GM19395 (cell line): ENCODE data around the gene DCLK1.

Source experiments
- ATAC-seq: cut with Tn5 transposase; IDR thresholded peaks from one replicate; pipeline ENCODE4 v1.9.1; 2021; ENCODE audit warnings: mild to moderate bottlenecking, moderate library complexity; ENCODE audit not compliant: unreplicated experiment

DCLK1 gene

DNA sequence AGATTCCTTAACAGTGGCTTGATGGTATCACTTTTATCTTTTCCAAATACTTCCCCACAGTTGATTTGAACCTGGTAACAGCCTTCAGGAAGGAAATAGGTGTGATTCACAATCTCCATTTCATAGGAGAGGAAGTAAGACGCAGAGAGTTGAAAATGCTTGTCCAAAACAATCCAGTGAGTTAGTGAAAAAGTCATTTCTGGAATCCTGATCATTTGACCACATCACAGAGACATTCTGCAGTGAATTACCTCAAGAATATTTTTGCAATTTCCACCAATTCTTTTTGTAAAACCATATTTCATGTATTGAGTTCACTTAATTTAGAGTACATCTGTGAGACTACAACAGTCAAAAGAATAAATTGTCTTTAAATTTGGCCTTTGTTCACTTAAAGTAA is 292.8 kb downstream of the DCLK1 start:
- ATAC-seq = no peak

DNA sequence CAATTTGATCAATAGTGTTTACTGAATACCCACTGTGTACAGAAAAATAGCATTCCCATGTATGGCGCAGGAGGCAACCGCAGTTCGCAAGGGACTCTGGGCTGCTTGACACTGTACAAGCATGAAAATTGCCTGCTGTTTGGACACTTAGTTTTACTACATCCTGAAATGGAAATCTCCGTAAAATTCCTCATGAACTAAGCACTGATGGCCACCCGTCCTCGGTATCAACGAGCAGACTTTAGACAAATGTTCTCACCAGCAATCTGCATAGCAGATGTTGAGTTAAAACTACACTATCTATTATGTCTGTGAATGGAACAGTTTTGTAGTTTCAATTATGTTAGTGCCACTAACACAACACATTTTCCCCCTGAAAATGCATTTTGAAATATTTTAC is 294.7 kb downstream of the DCLK1 start:
- ATAC-seq = no peak

GRCh38 chr13:35835989-35836388 is 295.2 kb downstream of the DCLK1 start:
- no peak for ATAC-seq

- no peak for ATAC-seq
Measured at GRCh38 chr13:35833608-35834275, 297.4 kb downstream of the DCLK1 start.

- ATAC-seq = no peak
Measured at GRCh38 chr13:35833031-35833430, 298.2 kb downstream of the DCLK1 start.

DNA sequence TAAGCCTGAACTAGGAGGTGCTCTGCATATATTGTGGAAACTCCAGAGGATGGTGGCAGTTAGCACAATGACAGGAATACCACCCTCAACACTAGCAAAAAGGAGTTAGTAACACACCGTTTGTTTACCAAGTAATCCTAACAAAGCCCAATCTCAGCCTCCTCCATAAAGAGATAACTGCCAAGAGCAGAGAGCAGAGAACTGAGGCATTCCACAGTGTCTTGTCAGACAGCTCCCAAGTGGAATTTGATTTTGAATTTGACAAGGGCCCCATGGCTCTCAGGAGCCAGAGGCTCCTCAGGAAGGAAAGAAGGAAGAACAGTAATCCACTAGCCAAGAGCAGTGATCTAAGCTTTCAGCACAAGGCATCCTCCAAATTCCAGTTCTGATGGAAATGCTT is 298.6 kb downstream of the DCLK1 start:
- no peak for ATAC-seq

GRCh38 chr13:35830850-35831450 is 300.2 kb downstream of the DCLK1 start:
- ATAC-seq = no peak

DNA sequence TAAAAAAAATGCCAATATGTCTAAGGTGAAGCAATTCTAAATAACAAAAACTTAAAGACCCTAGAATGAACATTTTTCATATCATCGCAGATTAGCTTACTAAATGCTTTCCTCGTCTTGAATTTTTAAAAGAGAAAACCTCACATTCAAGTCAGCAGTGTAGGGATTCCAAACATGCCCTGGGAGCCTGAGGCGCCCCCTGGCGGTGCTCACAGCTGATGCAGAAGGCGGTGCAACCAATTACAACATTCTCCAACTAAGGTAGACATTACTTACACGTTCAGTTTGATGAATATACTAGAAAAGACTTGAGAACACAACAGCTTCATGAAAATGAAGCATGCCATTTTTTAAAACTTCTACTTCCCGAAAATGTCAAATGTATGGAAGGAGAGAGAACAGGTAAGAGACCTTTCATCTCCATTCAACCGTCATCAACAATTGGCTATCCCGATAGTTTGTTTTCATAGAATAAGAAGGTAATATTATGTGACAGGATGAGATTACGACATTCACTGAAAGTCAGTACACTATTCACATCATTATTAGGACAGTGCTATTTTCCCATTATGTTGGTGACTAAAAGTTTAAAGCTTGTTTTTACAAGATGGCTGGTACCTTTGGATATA is 304.4 kb downstream of the DCLK1 start:
- no peak for ATAC-seq

DNA sequence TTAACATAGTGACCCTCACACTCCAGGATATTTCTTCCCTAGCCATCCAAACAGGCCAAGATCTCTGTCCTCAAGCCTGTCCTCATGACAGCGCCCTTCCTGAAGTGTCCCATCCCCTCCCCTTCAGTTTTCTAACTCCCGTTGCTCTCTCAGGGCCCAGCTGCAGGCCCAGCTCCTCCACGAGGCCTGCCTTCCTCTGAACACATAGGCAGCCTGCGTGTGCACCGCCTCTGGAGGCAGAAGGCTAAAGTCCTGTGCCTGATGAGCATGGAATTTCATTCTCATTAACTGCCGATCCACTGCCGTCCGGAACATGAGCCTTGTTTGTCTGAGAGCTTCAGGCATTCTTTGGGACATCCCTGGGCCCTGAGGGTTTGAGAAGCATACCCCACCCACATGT is 306.4 kb downstream of the DCLK1 start:
- no peak for ATAC-seq

DNA sequence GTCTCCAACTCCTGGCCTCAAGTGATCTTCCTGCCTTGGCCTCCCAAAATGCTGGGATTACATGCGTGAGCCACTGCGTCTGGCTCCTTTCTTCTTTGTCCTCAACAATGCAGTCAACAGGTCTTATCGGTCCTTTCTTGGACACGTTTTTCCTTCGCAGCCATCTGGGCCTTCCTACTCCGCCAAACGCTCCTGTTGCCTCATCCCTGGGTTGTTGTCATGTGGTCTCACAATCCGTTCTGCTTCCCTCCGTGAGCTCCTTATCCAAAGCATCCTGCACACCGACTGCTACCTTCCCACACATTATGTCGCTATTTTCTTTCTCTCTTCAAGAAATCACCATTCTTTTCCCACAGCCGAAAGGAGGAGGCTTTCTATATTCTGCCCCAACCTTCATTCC is 306.8 kb downstream of the DCLK1 start:
- no peak for ATAC-seq

DNA sequence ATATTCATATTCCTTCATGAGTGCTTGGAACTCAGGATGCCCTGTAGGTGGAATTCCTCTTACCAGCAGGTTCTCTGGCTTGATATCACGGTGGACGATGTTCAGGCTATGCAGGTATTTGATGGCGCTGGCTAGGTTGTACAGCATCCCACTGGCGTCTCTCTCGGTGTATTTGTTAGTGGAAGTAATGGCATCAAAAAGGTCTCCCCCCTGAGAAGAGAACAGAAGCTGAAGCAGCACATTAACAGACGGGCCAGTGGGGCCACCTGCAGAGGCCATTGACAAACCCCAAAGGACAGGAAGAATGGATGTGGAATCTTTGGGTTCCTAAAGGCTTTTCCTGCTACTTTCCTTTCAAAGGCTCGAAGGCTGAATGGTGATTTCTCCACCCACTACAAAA is 308.5 kb downstream of the DCLK1 start:
- no peak for ATAC-seq

GRCh38 chr13:35818633-35819067 is 312.5 kb downstream of the DCLK1 start:
- peak; percentile 66 for ATAC-seq

DNA sequence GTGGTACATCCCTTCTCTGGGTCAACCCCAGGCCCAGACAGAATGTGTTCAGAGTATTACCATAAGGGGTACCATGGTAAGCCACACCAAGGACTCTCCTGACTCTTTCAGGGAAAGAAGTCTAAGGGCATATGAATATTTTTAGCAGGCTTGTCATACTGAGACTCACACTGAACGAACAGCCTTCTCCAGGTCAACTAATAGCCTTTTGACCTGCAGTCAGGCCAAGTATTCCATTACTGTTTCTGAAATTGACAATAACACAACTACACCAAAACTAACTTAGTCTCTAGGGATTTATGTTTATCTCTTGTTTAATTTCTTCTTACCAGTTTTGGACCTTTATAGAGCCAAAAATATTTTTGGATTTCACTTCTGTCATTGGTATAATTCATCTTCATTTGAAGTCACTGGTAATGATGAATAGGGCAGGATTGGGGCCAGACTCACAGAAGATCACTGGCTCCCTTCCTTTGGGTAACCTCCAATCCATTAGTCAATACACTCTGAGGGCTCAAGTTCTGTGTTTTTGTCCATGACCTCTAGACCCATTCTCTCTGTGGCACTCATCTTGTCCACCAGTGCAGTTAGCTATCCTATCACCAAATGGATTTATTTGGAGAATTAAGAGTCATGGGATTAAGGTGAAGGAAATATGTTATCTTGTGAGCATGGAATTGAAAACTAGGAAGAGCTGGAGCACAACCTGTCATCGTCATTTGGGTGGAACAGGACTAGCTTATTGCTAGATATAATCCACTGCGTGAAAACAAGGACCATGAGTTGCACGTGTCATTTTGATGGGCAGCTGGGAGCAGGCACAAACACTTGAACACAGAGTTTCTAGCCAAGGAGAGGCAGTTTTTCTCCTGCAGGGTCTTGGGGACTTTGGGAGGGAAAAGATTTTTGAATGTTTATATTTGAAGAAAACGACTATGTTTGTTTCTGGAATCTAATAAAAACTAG is 313.3 kb downstream of the DCLK1 start:
- no peak for ATAC-seq

DNA sequence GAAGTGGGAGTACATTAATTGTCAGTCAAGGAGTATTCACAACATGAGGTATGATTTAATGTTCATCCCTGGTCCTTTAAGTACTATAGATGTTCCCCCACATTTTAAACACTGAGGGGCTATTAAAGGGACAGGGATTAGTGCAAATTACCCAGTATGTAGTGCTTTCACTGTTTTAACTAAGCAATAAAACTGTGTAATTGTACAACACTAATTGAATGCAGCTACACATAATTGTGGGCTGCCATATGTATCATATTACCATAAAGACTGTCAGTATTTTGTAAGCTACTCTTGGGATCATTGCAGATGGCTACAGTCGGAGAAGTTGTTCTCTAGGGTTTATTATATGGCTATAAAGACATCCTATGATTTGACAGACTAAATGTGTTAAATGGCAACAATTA is 316.6 kb downstream of the DCLK1 start:
- ATAC-seq = no peak

DNA sequence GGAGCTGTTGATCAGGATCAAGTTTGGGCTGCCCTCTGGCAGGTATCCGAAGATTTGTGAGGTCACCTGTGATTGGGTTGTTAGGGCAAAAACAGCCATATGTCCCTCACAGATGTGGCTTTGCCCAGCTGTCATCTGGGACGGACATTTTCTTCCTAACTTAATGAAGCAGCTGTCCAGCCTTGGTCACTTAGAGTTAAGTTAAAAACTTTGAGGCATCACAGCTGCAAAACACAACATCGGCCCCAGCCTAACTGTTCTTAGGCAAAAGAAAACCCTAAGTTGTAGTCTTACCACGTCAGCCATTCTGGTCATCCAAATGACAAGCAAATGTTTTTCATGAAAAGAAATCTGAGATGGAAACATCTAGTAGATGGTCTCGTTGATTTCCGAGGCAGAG is 318.4 kb downstream of the DCLK1 start:
- no peak for ATAC-seq

- ATAC-seq = no peak
Measured at GRCh38 chr13:35810321-35810720, 320.9 kb downstream of the DCLK1 start.

DNA sequence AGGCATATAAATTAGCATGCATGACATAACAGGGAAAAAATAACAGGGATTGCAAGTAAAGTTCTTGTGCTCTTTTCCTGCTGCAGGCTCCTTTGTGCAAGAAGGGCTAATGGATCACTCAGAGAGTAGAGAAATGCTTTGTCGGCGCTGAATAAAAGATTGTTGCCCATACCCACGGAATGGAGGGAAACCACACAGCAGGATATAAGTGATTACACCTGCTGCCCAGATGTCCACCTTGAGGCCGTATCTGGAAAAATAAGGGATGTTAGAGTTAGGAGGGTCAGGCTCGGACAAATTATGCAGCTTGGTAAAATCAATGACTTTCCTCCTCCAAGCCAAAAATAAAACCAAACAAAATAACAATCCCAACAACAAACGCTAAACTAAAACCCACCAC is 322.3 kb downstream of the DCLK1 start:
- no peak for ATAC-seq

DNA sequence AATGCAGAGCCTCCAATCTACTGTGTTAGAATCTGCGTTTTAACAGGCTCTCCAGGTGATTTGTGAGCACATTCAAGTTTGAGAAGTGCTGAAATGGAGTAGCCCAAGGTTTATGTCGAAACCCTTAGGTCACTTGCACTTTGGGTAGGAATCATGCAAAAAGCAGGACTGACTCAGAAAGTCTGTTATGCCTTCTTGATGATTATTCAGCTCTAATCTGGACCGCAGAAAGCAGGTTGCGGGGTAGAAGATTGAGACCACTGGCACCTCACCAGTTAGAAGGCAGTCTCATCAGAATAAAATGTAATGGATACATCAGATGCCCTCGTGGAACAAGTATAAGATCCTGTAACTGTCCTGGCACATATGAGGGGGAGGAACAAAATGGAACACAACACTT is 326.3 kb downstream of the DCLK1 start:
- no peak for ATAC-seq

GRCh38 chr13:35797991-35798390 is 333.2 kb downstream of the DCLK1 start:
- ATAC-seq = no peak

GRCh38 chr13:35797244-35797643 is 333.9 kb downstream of the DCLK1 start:
- ATAC-seq = no peak

DNA sequence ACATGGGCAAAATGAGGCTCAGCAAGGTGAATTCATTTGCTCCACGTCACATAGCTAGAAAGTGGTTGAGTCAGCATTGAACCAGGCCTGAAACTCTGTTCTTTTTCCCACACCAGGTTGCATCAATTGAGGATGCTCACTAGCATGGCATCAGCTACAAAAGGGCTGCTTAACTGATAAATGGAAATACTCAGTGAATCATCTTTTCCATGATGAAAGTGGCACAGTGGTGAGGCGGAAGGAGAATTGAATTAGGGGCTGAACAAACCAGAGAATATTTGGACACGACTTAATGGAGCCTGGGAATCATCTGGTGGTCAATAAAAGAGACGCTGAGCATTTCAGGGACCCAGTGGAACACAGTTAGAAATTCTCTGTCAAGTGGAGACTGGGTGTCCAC is 334.6 kb downstream of the DCLK1 start:
- ATAC-seq = no peak
